PC-3 (cell line): ENCODE results near the gene MYO1H. TPM values are rescaled to one million over a fixed set of nuclear protein-coding genes. Genes with fewer than 3 reads are reported as not detected.
"Not testable (repeated sequence)": the region's sequence is repeated elsewhere in the genome, so short reads cannot be mapped to it uniquely, and the experiment has no call there.

Experiments used
- ATAC-seq: fragments of 200-7000 bp; cut with Tn5 transposase; 2 replicates; pipeline ENCODE4 v1.9.1; 2020; ENCODE audit warnings: mild to moderate bottlenecking, moderate library complexity
- BruUV-seq: library from RNA; stranded (reverse); fragments of 400-500 nt; replicated peaks from 2 replicates; lab custom pipeline; 2021; lab: Mats Ljungman, UMichigan
- CTCF ChIA-PET: fragments of 300-600 bp; sonication (Branson Sonifier 250); formaldehyde crosslinking; loops from one replicate; lab custom pipeline; 2022; ENCODE audit warnings: antibody characterized with exemption; lab: Charles Lee
- POLR2A ChIA-PET: fragments of 300-600 bp; sonication (Branson Sonifier 250); formaldehyde crosslinking; loops from one replicate; lab custom pipeline; 2022; ENCODE audit warnings: antibody characterized with exemption; ENCODE audit not compliant: unreplicated experiment; lab: Charles Lee
- DNase-seq: peaks from one replicate; pipeline ENCODE4 v3.0.0-alpha.2; 2015
- H2AFZ ChIP-seq: fragments of 300-600 bp; sonication (generic); 2 replicates; pipeline ENCODE4 v1.6.0; 2016; ENCODE audit warnings: antibody characterized with exemption, low read length
- H3F3A ChIP-seq: fragments of 300-600 bp; sonication (generic); one replicate; pipeline ENCODE4 v1.6.0; 2017; ENCODE audit warnings: antibody characterized with exemption, low read length, control low read depth, mild to moderate bottlenecking; ENCODE audit not compliant: unreplicated experiment
- H3K27ac ChIP-seq: fragments of 300-600 bp; sonication (generic); 2 replicates; pipeline ENCODE4 v1.5.1; 2016; ENCODE audit warnings: mild to moderate bottlenecking, low read length
- H3K27me3 ChIP-seq: fragments of 300-600 bp; sonication (generic); 2 replicates; pipeline ENCODE4 v1.6.1; 2016; ENCODE audit warnings: low read length, mixed read lengths
- H3K36me3 ChIP-seq: fragments of 300-600 bp; sonication (generic); 2 replicates; pipeline ENCODE4 v1.6.1; 2016; ENCODE audit warnings: low read depth, mixed run types, low read length, mixed read lengths
- H3K4me1 ChIP-seq: fragments of 300-600 bp; sonication (generic); 2 replicates; pipeline ENCODE4 v1.5.1; 2016; ENCODE audit warnings: low read length; ENCODE audit not compliant: insufficient read depth
- H3K4me2 ChIP-seq: fragments of 300-600 bp; sonication (generic); 2 replicates; pipeline ENCODE4 v1.6.0; 2016; ENCODE audit warnings: low read length
- H3K4me3 ChIP-seq: fragments of 300-600 bp; sonication (generic); 2 replicates; pipeline ENCODE4 v1.5.1; 2016; ENCODE audit warnings: mild to moderate bottlenecking, low read length, mixed read lengths
- H3K79me2 ChIP-seq: fragments of 300-600 bp; sonication (generic); 2 replicates; pipeline ENCODE4 v1.6.1; 2017; ENCODE audit warnings: low read length, mixed read lengths
- H3K9ac ChIP-seq: fragments of 300-600 bp; sonication (generic); 2 replicates; pipeline ENCODE4 v1.6.0; 2016; ENCODE audit warnings: mild to moderate bottlenecking, low read length
- H3K9me2 ChIP-seq: fragments of 300-600 bp; sonication (generic); replicated peaks from 2 replicates; pipeline ENCODE4 v1.6.1; 2016; ENCODE audit warnings: mixed run types, low read length, mixed read lengths
- H3K9me3 ChIP-seq: fragments of 300-600 bp; sonication (generic); 2 replicates; pipeline ENCODE4 v1.6.1; 2016; ENCODE audit warnings: low read length, mixed read lengths
- H4K20me1 ChIP-seq: fragments of 300-600 bp; sonication (generic); 2 replicates; pipeline ENCODE4 v1.6.1; 2016; ENCODE audit warnings: low read length, mixed read lengths
- CTCF ChIP-seq: fragments of 300-600 bp; sonication (generic); conservative IDR thresholded peaks from 2 replicates; pipeline ENCODE4 v1.5.1; 2017; ENCODE audit warnings: antibody characterized with exemption, low read depth, mild to moderate bottlenecking, low read length
- EZH2 ChIP-seq: fragments of 300-600 bp; sonication (generic); IDR thresholded peaks from one replicate; pipeline ENCODE4 v1.6.1; 2017; ENCODE audit warnings: antibody characterized with exemption, mild to moderate bottlenecking, low read length; ENCODE audit not compliant: unreplicated experiment
- EZH2phosphoT487 ChIP-seq: fragments of 300-600 bp; sonication (generic); IDR thresholded peaks from 2 replicates; pipeline ENCODE4 v1.6.1; 2018; ENCODE audit warnings: mild to moderate bottlenecking, antibody characterized with exemption, low read length, borderline replicate concordance
- intact Hi-C: fragments of 100-400 bp; cut with micrococcal nuclease; formaldehyde crosslinking; loops from 2 replicates; pipeline ENCODE4 v1.9.0; 2023
- total RNA-seq: library from RNA; depleted of rRNA; stranded (reverse); fragments of >200 nt; gene quantifications from 2 replicates; pipeline ENCODE4 v1.2.3, GENCODE V29; 2014

MYO1H gene
- total RNA-seq, 1 experiment from 2014 or later = not detected

- Histone ChIP-seq H3K4me1 (no peaks in the 10 kb centered on the region), H3K27me3 (0 out of 2 replicates have a peak, but pooled peaks cover 5% of the 10 kb centered on the region), H3F3A (no peaks in the 10 kb centered on the region), H3K9me3 (no peaks in the 10 kb centered on the region), H2AFZ (no peak overlapping the region), H3K9ac (no peak overlapping the region), H3K27ac (no peak overlapping the region), H3K9me2 (no peaks in the 10 kb centered on the region), H3K79me2 (no peaks in the 10 kb centered on the region), H3K36me3 (no peaks in the 10 kb centered on the region), H3K4me3 (no peak overlapping the region), H3K4me2 (no peak overlapping the region), H4K20me1 (no peaks in the 10 kb centered on the region)
- DNase-seq (peak; percentile 85), ATAC-seq (peak; percentile 91)
- CTCF ChIA-PET = interaction anchor here (1.0 to 1.1 kb wide), 4 partner anchors 9 to 239 kb away, joined by 3 to 9 read pairs (median 6); no protein-coding TSS in a partner anchor
- POLR2A ChIA-PET = interaction anchor here (0.7 kb wide), 1 partner anchor 34 kb away, joined by 6 read pairs; no protein-coding TSS in a partner anchor
- intact Hi-C loops = no loop called here
- BruUV-seq = no TSS peak
- TF ChIP-seq EZH2 = no peak
- peak; percentile 97 for TF ChIP-seq CTCF
These were observed 46.0 kb downstream of the MYO1H start for GRCh38 chr12:109393437-109394345.

GRCh38 chr12:109394891-109395290 lies 47.2 kb downstream of the MYO1H start:
- BruUV-seq = no TSS peak
- H3K79me2 ChIP-seq = no peaks in the 10 kb centered on the region
- no peak overlapping the region for H3K4me2 ChIP-seq
- H3K27ac ChIP-seq = no peak overlapping the region
- no peak overlapping the region for H2AFZ ChIP-seq
- H3K36me3 ChIP-seq = no peaks in the 10 kb centered on the region
- H3K4me3 ChIP-seq = no peak overlapping the region
- no peaks in the 10 kb centered on the region for H3K9me2 ChIP-seq
- intact Hi-C loops = no loop called here
- ChIA-PET CTCF (interaction anchor here (1.1 kb wide), 1 partner anchor 10 kb away, joined by 9 read pairs; no protein-coding TSS in a partner anchor), POLR2A (interaction anchor here (0.6 kb wide), 1 partner anchor 465 kb away, joined by 3 read pairs; no protein-coding TSS in a partner anchor)
- no peak for DNase-seq
- H3K4me1 ChIP-seq = no peaks in the 10 kb centered on the region
- no peaks in the 10 kb centered on the region for H3F3A ChIP-seq
- no peaks in the 10 kb centered on the region for H4K20me1 ChIP-seq
- peaks cover 6% of the 10 kb centered on the region; the same call in 1 of the 2 replicates for H3K27me3 ChIP-seq
- ATAC-seq = no peak
- no peak overlapping the region for H3K9ac ChIP-seq
- H3K9me3 ChIP-seq = no peaks in the 10 kb centered on the region
- TF ChIP-seq EZH2phosphoT487 = no peak
- no peak for TF ChIP-seq CTCF
- TF ChIP-seq EZH2 = no peak

- CTCF ChIA-PET, intact Hi-C loops, H3K9me3 ChIP-seq, BruUV-seq, DNase-seq, H3F3A ChIP-seq, H4K20me1 ChIP-seq, H3K4me2 ChIP-seq, H3K4me3 ChIP-seq, H3K9me2 ChIP-seq, H3K4me1 ChIP-seq, H3K36me3 ChIP-seq, H3K27ac ChIP-seq, H3K9ac ChIP-seq, ATAC-seq, H3K79me2 ChIP-seq, H2AFZ ChIP-seq: not testable (repeated sequence)
- peaks cover 47% of the 10 kb centered on the region for H3K27me3 ChIP-seq
- POLR2A ChIA-PET = interaction anchor here (0.7 kb wide), 1 partner anchor 1381 kb away, joined by 5 read pairs; no protein-coding TSS in a partner anchor
These were observed 57.1 kb downstream of the MYO1H start for GRCh38 chr12:109404841-109405240.

- H2AFZ ChIP-seq, H3K36me3 ChIP-seq, CTCF ChIA-PET, H3K79me2 ChIP-seq, H3K9ac ChIP-seq, H3K9me2 ChIP-seq, H3K4me3 ChIP-seq, DNase-seq, H4K20me1 ChIP-seq, BruUV-seq, intact Hi-C loops, H3K4me1 ChIP-seq, H3K27ac ChIP-seq, ATAC-seq, POLR2A ChIA-PET, H3K9me3 ChIP-seq, H3F3A ChIP-seq, H3K4me2 ChIP-seq: not testable (repeated sequence)
- H3K27me3 ChIP-seq = peaks cover 35% of the 10 kb centered on the region
These were observed 58.4 kb downstream of the MYO1H start for GRCh38 chr12:109406147-109406546.
